Measurements from ENCODE around the gene RPL10A. TPM values are rescaled to one million over a fixed set of nuclear protein-coding genes. Genes with fewer than 3 reads are reported as not detected.

RPL10A gene
- total and polyA plus RNA-seq, 2 of the 13 experiments (the other 11 are each of a cell fraction or from before 2014, with no cell fraction given), result 1,854 to 2,726 TPM

DNA sequence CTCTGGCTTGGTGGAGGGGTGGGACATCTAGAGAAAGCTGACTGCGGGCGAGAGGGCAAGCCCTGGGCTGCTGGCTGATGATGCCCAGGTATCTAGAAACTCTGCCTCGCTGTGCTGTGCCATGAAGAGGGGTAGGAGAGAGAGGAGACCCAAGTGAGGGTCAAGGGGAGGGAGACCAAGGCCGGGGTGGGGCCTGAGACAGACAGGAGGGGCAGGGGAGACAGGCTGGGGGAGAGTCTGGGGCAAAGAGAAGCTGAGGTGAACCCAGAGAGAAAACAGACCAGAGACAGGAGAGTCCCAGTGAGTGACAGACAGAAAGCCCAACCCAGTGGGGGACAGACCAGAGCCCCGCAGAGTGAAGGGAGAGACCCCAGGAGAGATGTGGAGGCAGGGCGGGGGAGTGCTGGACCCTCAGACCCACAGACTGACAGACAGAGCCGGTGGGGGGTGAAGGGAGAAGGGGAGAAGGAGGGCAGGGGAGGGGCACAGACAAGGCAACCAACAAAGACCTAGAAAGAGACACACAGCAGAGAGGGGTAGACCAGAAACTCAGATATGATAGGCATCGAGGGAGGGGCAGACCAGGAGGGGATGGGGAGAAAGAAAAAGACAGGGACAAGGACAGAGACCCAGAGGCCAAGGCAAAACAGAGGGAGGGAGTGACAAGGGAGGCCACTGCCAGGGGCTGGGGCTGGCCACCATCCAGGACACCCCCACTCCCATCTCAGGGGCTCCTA is 22.8 kb downstream of the RPL10A start (continued):
- TF ChIP-seq, protein P1, sequence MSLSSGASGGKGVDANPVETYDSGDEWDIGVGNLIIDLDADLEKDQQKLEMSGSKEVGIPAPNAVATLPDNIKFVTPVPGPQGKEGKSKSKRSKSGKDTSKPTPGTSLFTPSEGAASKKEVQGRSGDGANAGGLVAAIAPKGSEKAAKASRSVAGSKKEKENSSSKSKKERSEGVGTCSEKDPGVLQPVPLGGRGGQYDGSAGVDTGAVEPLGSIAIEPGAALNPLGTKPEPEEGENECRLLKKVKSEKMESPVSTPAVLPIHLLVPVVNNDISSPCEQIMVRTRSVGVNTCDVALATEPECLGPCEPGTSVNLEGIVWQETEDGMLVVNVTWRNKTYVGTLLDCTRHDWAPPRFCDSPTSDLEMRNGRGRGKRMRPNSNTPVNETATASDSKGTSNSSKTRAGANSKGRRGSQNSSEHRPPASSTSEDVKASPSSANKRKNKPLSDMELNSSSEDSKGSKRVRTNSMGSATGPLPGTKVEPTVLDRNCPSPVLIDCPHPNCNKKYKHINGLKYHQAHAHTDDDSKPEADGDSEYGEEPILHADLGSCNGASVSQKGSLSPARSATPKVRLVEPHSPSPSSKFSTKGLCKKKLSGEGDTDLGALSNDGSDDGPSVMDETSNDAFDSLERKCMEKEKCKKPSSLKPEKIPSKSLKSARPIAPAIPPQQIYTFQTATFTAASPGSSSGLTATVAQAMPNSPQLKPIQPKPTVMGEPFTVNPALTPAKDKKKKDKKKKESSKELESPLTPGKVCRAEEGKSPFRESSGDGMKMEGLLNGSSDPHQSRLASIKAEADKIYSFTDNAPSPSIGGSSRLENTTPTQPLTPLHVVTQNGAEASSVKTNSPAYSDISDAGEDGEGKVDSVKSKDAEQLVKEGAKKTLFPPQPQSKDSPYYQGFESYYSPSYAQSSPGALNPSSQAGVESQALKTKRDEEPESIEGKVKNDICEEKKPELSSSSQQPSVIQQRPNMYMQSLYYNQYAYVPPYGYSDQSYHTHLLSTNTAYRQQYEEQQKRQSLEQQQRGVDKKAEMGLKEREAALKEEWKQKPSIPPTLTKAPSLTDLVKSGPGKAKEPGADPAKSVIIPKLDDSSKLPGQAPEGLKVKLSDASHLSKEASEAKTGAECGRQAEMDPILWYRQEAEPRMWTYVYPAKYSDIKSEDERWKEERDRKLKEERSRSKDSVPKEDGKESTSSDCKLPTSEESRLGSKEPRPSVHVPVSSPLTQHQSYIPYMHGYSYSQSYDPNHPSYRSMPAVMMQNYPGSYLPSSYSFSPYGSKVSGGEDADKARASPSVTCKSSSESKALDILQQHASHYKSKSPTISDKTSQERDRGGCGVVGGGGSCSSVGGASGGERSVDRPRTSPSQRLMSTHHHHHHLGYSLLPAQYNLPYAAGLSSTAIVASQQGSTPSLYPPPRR (CRISPR knock-in tag; IDR thresholded peaks at IDR 0.05; ENCODE audit: borderline replicate concordance), result no peak
- TF ChIP-seq ZSCAN29 (CRISPR knock-in tag; conservative IDR thresholded peaks at IDR 0.05), result no peak
- TF ChIP-seq ZSCAN30 (CRISPR knock-in tag; IDR thresholded peaks at IDR 0.05), result no peak
- TF ChIP-seq ZBTB20 (CRISPR knock-in tag; IDR thresholded peaks at IDR 0.05; ENCODE audit: borderline replicate concordance, low read depth), result no peak
- TF ChIP-seq RFX3 (CRISPR knock-in tag; IDR thresholded peaks at IDR 0.05), result no peak
- TF ChIP-seq RBM22 (optimal IDR thresholded peaks at IDR 0.05; ENCODE audit: low read length), result no peak
- no peak for TF ChIP-seq ZBTB3 (CRISPR knock-in tag; IDR thresholded peaks at IDR 0.05; ENCODE audit: borderline replicate concordance, low read depth)
